Nephron (organoid): Measurements from ENCODE around the gene SH3BP2.

Experiments used
- H3K27ac Mint-ChIP-seq, 3 experiments: 2 replicates each; pipeline ENCODE4 v1.8.0; 2020; ENCODE audit warnings: mixed read lengths in 3 of 3, mild to moderate bottlenecking in 2 of 3, moderate library complexity in 1 of 3
- H3K27me3 Mint-ChIP-seq: 2 replicates; pipeline ENCODE4 v1.8.0; 2021; ENCODE audit warnings: low read depth, mild to moderate bottlenecking, moderate library complexity, mixed read lengths
- H3K36me3 Mint-ChIP-seq: 2 replicates; pipeline ENCODE4 v1.8.0; 2020; ENCODE audit warnings: low read depth, mixed read lengths
- H3K4me1 Mint-ChIP-seq: 2 replicates; pipeline ENCODE4 v1.8.0; 2020; ENCODE audit warnings: mixed read lengths
- H3K4me3 Mint-ChIP-seq, 3 experiments: 2 replicates each; pipeline ENCODE4 v1.8.0; 2020; ENCODE audit warnings: mild to moderate bottlenecking in 3 of 3, mixed read lengths in 3 of 3, moderate library complexity in 2 of 3
- H3K9me3 Mint-ChIP-seq: 2 replicates; pipeline ENCODE4 v1.8.0; 2020; ENCODE audit warnings: mixed read lengths
- CTCF ChIP-seq, 3 experiments: fragments of 200-600 bp; sonication (generic); IDR thresholded peaks; one replicate each; pipeline ENCODE4 v1.5.0; 2021; ENCODE audit warnings: antibody characterized with exemption in 3 of 3; ENCODE audit not compliant: unreplicated experiment in 3 of 3

Gene SH3BP2

GRCh38 chr4:2789351-2789750 is 3.5 kb upstream of the SH3BP2 start:
- Mint-ChIP-seq H3K4me1 (peaks cover 7% of the 10 kb centered on the region), H3K9me3 (no peaks in the 10 kb centered on the region), H3K27me3 (peaks cover 11% of the 10 kb centered on the region), H3K4me3 (peak overlapping the region; percentile 24 to 36 (median 28)), H3K36me3 (no peaks in the 10 kb centered on the region), H3K27ac (peak overlapping the region in 2 of 3 experiments; percentile 24 to 59)
- no peak for TF ChIP-seq CTCF (IDR thresholded peaks at IDR 0.05; ENCODE audit: unreplicated experiment in 3 of 3)

GRCh38 chr4:2789793-2790582 is 2.9 kb upstream of the SH3BP2 start:
- Mint-ChIP-seq H3K27ac (peak overlapping the region in 2 of 3 experiments; percentile 24 to 59), H3K9me3 (no peaks in the 10 kb centered on the region), H3K27me3 (peaks cover 10% of the 10 kb centered on the region), H3K4me3 (peak overlapping the region; percentile 24 to 36 (median 36)), H3K4me1 (peaks cover 13% of the 10 kb centered on the region), H3K36me3 (no peaks in the 10 kb centered on the region)
- no peak for TF ChIP-seq CTCF (IDR thresholded peaks at IDR 0.05; ENCODE audit: unreplicated experiment in 3 of 3)

- Mint-ChIP-seq H3K36me3 (no peaks in the 10 kb centered on the region), H3K27me3 (peaks cover 10% of the 10 kb centered on the region), H3K9me3 (no peaks in the 10 kb centered on the region), H3K4me3 (peak overlapping the region; percentile 21 to 74 (median 69)), H3K4me1 (peaks cover 19% of the 10 kb centered on the region), H3K27ac (peak overlapping the region; percentile 47 to 78 (median 50))
- TF ChIP-seq CTCF (IDR thresholded peaks at IDR 0.05; ENCODE audit: unreplicated experiment in 3 of 3) = no peak
These were observed 2.0 kb upstream of the SH3BP2 start for GRCh38 chr4:2790583-2791517.

DNA sequence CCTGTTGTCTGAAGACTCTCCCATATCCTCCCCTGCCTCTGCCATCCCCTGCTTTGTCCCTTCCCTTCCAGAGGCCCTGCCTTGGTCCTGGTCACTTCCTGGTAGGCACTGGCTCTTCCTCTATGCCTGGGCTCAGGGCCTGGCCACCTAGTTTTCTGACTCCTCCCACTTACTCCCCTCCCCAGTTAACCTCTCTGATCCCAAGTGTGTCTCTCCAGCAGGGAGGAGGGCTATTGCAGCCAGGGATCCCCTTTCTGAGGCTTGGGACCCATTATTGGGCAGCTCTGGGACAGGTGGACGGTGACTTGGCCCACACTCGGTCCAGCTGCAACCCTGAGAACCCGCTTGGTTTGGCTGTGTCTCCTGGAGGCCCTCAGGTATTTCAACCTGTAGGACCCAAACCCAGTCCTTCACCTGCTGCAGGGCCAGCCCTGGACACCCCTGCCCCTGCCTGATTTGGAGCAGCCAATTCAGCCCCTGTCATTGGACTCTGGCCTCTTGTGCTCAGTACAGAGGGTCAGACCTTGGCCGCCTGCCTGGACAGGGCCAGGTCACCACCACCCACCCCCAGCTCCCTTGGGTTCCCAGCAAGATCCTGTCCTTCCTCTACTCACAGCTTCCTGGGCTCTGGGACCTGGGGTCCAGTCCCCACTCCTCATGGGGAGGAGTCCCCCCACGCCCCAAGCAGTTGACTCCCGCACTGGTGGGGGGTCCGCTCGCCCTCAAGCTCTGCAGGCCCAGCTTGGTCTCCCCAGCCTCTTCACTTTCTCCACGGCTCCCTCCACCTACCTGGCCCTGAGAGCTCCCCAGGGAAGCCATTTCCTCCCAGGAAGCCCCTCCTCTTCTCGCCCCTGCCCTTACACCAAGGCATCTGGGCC is 1.1 kb upstream of the SH3BP2 start:
- peaks cover 19% of the 10 kb centered on the region for H3K4me1 Mint-ChIP-seq
- H3K27me3 Mint-ChIP-seq = peaks cover 10% of the 10 kb centered on the region
- H3K4me3 Mint-ChIP-seq = peak overlapping the region; percentile 44 to 59 (median 51)
- H3K27ac Mint-ChIP-seq = peak overlapping the region in 1 of 3 experiments; percentile 4
- H3K36me3 Mint-ChIP-seq = no peaks in the 10 kb centered on the region
- TF ChIP-seq CTCF (IDR thresholded peaks at IDR 0.05; ENCODE audit: unreplicated experiment in 3 of 3) = no peak
- no peaks in the 10 kb centered on the region for H3K9me3 Mint-ChIP-seq

- TF ChIP-seq CTCF (IDR thresholded peaks at IDR 0.05; ENCODE audit: unreplicated experiment in 3 of 3) = no peak
These were observed 532 bp upstream of the SH3BP2 start for GRCh38 chr4:2792396-2792710.

More at GRCh38 chr4:2792396-2792710, 532 bp upstream of the SH3BP2 start:
- Mint-ChIP-seq H3K9me3 (no peaks in the 10 kb centered on the region), H3K4me1 (peaks cover 19% of the 10 kb centered on the region), H3K36me3 (no peaks in the 10 kb centered on the region), H3K4me3 (peak overlapping the region; percentile 44 to 58 (median 46)), H3K27me3 (peaks cover 10% of the 10 kb centered on the region), H3K27ac (no peak overlapping the region)
